ENCODE results near the gene PDE9A.

DNA sequence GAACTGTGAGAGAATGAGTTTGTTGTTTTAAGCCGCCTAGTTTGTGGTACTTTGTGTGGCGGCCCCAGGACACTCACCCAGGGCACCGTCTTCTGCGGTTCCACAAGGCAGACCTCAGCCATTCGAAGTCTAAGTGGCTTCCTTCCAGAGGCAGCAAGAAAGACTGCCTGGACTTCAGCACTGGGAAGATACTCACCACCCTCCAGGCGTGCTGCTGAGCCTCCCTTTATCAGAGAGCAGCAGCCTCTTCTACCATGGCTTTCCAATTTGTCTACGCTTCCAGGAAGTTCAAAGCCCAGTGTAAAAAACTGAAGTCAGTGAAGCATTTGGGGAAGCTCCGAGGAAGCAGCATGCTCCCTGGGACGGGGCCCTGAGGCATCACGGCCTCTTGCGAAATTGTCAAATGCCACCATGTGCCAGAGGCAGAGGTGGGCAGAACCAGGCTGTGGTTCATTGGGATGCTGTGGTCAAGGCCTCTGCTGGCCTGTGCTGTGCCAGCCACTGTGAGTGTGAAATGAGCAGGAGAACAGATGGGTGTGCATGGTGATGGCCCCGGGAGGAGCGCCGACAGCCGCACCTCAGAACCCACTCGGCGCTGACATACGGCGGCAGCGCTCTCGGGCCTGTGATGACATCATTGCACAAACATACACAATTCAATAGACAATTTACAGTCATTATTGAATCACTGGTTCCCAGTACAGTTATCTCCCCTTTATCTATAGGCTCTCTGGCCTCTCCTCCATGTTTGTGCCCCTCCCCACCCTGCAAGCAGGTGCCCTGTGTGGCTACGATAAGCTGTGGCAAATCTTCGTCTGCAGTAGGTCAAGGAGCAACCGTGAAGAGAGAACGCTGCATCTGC lies 110.4 kb downstream of the PDE9A start:
- TF ChIP-seq, protein P1, sequence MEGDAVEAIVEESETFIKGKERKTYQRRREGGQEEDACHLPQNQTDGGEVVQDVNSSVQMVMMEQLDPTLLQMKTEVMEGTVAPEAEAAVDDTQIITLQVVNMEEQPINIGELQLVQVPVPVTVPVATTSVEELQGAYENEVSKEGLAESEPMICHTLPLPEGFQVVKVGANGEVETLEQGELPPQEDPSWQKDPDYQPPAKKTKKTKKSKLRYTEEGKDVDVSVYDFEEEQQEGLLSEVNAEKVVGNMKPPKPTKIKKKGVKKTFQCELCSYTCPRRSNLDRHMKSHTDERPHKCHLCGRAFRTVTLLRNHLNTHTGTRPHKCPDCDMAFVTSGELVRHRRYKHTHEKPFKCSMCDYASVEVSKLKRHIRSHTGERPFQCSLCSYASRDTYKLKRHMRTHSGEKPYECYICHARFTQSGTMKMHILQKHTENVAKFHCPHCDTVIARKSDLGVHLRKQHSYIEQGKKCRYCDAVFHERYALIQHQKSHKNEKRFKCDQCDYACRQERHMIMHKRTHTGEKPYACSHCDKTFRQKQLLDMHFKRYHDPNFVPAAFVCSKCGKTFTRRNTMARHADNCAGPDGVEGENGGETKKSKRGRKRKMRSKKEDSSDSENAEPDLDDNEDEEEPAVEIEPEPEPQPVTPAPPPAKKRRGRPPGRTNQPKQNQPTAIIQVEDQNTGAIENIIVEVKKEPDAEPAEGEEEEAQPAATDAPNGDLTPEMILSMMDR (IDR thresholded peaks at IDR 0.05) = no peak
- no peak for TF ChIP-seq EP300 (IDR thresholded peaks at IDR 0.05)
- TF ChIP-seq POLR2A (IDR thresholded peaks at IDR 0.05) = no peak
